Esophagus muscularis mucosa (tissue), 4 donors: ENCODE data around the gene TRPM6. TPM values are rescaled to one million over a fixed set of nuclear protein-coding genes. Genes with fewer than 3 reads are reported as not detected.

ENCODE experiments used
- DNase-seq: peaks from one replicate; pipeline ENCODE4 v3.0.0-alpha.2; 2017; ENCODE audit errors: extremely low spot score
- H3K27ac ChIP-seq, 4 donors: fragments of 200-600 bp; sonication (generic); replicated peaks in 1 of 4; 1 replicate in 3 of 4; 2 replicates in 1 of 4; pipeline ENCODE4 v1.5.1; 2016 to 2019; ENCODE audit warnings: mild to moderate bottlenecking in 1 of 4
- H3K27me3 ChIP-seq, 4 donors: fragments of 200-600 bp; sonication (generic); one replicate each; pipeline versions ENCODE4 v1.5.1 to v1.6.0; 2016 to 2019
- H3K36me3 ChIP-seq, 4 donors: fragments of 200-600 bp; sonication (generic); one replicate each; pipeline ENCODE4 v1.5.1; 2016 to 2019
- H3K4me1 ChIP-seq, 4 donors: fragments of 200-600 bp; sonication (generic); one replicate each; pipeline ENCODE4 v1.5.1; 2016 to 2019
- H3K4me3 ChIP-seq, 4 donors: fragments of 200-600 bp; sonication (generic); 1 replicate in 2 of 4; 2 replicates in 2 of 4; pipeline ENCODE4 v1.5.1; 2016 to 2019; ENCODE audit warnings: mild to moderate bottlenecking in 4 of 4, moderate library complexity in 1 of 4
- H3K9me3 ChIP-seq, 4 donors: fragments of 200-600 bp; sonication (generic); 1 replicate in 3 of 4; 2 replicates in 1 of 4; pipeline ENCODE4 v1.5.1; 2016 to 2019
- EP300 ChIP-seq: sonication (generic); formaldehyde crosslinking; IDR thresholded peaks from one replicate; pipeline ENCODE4 v1.6.1; 2017; ENCODE audit warnings: antibody characterized with exemption
- POLR2A ChIP-seq: fragments of 450-650 bp; IDR thresholded peaks from one replicate; pipeline ENCODE4 v1.6.1; 2017; ENCODE audit warnings: antibody characterized with exemption, moderate library complexity, mild to moderate bottlenecking, low read depth
- POLR2AphosphoS5 ChIP-seq, 2 donors: sonication (generic); formaldehyde crosslinking; IDR thresholded peaks; one replicate each; pipeline ENCODE4 v1.6.1; 2017; ENCODE audit warnings: antibody characterized with exemption in 2 of 2
- WGBS: methylation state at CpG from one replicate; pipeline ENCODE4 v1.1.5; 2018; 5-methylcytosine and 5-hydroxymethylcytosine counted together
- intact Hi-C: fragments of 100-400 bp; cut with DNase I; formaldehyde crosslinking; loops from one replicate; pipeline ENCODE4 v1.15.1; 2023
- total RNA-seq, 4 donors: library from RNA; depleted of rRNA; stranded (reverse); fragments of >200 nt; gene quantifications; one replicate each; pipeline versions ENCODE4 v1.1.0 to v1.2.1, GENCODE V29; 2016
- TF ChIP-seq, protein P1 (sequence below), 3 experiments: fragments of 200-600 bp in 2 of 3; fragments of 450-650 bp in 1 of 3; sonication (generic) in 2 of 3; IDR thresholded peaks; one replicate each; pipeline ENCODE4 v1.5.1; 2017 to 2019; ENCODE audit warnings: antibody characterized with exemption in 3 of 3, mild to moderate bottlenecking in 2 of 3, moderate library complexity in 1 of 3

The TRPM6 gene
- total RNA-seq, 4 donors from 2014 or later = 0.52 to 1.8 (median 1.2) TPM

DNA sequence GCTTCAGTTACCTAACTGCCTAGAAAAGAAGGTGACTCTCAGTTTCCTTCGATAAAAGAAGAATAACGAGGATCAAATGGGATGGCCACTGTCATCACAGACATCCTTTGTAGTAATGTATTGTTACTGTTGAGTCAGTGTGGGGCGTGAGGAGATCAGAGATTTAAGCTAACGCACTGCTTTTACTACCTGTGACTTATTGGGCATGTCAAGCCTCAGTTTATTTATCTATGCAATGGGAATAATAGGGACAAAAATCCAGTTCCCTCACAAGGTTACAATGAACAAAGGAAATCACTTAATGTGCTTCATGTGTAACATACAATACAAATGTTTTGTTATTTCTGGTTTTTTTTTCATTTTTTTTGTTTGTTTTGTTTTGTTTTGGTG, 255 bp upstream of the TRPM6 start:
- H3K4me1 ChIP-seq = peaks cover 7 to 18% (median 16%) of the 10 kb centered on the region in 4 donors
- H3K9me3 ChIP-seq = no peaks in the 10 kb centered on the region
- H3K27ac ChIP-seq = peak overlapping the region in 3 of 4 donors; percentile 66 to 75 (median 74)
- no peak for TF ChIP-seq POLR2AphosphoS5 (IDR thresholded peaks at IDR 0.05)
- TF ChIP-seq, protein P1, sequence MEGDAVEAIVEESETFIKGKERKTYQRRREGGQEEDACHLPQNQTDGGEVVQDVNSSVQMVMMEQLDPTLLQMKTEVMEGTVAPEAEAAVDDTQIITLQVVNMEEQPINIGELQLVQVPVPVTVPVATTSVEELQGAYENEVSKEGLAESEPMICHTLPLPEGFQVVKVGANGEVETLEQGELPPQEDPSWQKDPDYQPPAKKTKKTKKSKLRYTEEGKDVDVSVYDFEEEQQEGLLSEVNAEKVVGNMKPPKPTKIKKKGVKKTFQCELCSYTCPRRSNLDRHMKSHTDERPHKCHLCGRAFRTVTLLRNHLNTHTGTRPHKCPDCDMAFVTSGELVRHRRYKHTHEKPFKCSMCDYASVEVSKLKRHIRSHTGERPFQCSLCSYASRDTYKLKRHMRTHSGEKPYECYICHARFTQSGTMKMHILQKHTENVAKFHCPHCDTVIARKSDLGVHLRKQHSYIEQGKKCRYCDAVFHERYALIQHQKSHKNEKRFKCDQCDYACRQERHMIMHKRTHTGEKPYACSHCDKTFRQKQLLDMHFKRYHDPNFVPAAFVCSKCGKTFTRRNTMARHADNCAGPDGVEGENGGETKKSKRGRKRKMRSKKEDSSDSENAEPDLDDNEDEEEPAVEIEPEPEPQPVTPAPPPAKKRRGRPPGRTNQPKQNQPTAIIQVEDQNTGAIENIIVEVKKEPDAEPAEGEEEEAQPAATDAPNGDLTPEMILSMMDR (IDR thresholded peaks at IDR 0.05) = no peak
- no peak for TF ChIP-seq POLR2A
- no peak for TF ChIP-seq EP300
- intact Hi-C loops = no loop called here
- H3K4me3 ChIP-seq = peak overlapping the region; percentile 57 to 77 (median 64)
- peaks cover 0 to 16% (median 0%) of the 10 kb centered on the region in 4 donors for H3K27me3 ChIP-seq
- no peak for DNase-seq
- 84% methylated on average over 4 of the region's 4 CpGs for WGBS
- H3K36me3 ChIP-seq = no peaks in the 10 kb centered on the region

DNA sequence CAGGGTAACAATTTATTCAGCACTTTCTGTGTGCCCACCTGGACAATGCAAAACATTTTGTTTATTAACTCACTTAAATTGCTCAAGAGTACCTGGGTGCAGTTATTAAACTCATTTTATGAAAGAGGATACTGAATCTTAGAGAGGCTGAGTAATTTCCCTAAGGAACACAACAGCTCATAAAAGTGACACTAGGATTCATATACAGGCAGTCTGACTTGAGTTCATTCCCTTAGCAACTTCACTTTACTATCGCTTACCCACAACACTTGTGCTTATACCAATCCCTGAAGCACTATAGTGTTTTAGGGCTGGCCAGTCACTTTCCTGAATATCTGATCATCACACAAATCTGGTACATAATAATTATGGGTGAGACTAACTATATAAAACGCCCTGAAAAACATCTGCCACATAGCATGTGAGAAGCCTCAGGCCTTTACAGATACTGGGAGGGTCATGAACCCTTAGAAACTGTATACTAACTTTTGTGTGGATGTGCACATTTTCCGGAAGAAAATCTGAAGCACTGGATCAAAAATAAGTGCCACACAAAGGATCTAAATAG, 11.3 kb downstream of the TRPM6 start:
- H3K4me3 ChIP-seq = no peak overlapping the region
- H3K9me3 ChIP-seq = peaks cover 0 to 22% (median 19%) of the 10 kb centered on the region in 4 donors
- H3K27ac ChIP-seq = no peak overlapping the region
- DNase-seq = no peak
- no peaks in the 10 kb centered on the region for H3K36me3 ChIP-seq
- no peaks in the 10 kb centered on the region for H3K4me1 ChIP-seq
- no peak for TF ChIP-seq EP300
- TF ChIP-seq POLR2AphosphoS5 (IDR thresholded peaks at IDR 0.05) = no peak
- no peak for TF ChIP-seq POLR2A
- TF ChIP-seq, protein P1 (IDR thresholded peaks at IDR 0.05) = no peak
- H3K27me3 ChIP-seq = peaks cover 0 to 6% (median 0%) of the 10 kb centered on the region in 4 donors
- intact Hi-C loops = no loop called here
- 73% methylated on average over 3 of the region's 3 CpGs for WGBS

DNA sequence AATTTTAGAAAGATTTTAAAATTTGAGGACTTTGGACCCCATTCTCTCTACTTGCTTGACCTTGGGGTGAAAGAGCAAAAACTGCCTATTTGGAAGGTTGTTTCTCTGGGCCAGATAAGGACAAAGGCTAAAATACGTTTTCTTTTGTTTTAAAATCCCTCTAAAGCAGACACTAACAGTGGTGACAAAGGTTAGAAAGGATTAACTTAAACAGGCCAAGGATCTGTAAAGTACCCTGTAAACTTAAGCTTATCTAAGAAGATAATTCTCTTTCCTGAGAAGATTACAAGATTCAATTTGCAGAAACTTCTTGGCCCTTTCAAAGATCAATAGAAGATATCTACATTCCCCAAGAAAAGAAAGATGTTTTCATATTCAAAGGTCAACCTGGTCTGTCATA, 12.1 kb downstream of the TRPM6 start:
- TF ChIP-seq, protein P1 (IDR thresholded peaks at IDR 0.05) = no peak
- TF ChIP-seq EP300 (no peak), POLR2AphosphoS5 (IDR thresholded peaks at IDR 0.05) (no peak), POLR2A (no peak)
- no peaks in the 10 kb centered on the region for H3K4me1 ChIP-seq
- H3K4me3 ChIP-seq = no peak overlapping the region
- H3K9me3 ChIP-seq = peaks cover 0 to 22% (median 19%) of the 10 kb centered on the region in 4 donors
- WGBS = 65% methylated on average over 1 of the region's 1 CpG
- intact Hi-C loops = no loop called here
- H3K27ac ChIP-seq = no peak overlapping the region
- H3K27me3 ChIP-seq = peaks cover 0 to 3% (median 0%) of the 10 kb centered on the region in 4 donors
- DNase-seq = no peak
- no peaks in the 10 kb centered on the region for H3K36me3 ChIP-seq

DNA sequence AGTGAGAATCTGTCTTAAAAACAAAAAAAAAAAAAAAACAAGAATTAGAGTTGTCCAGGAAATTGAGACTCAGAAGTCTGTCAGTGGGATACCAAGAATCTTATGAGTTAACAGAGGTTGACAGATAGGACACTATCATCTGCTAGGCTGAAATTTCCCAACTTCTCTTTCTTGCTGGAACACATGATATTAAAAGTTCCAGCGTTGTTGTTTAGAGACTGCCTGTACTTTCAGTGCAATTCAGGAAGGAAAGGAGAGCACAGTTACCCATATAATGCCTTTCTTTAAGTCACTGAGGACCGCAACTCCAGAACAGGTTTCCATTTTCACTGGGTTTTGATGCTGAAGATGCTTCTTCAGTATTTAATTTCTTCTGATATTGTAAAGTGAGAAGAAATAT, 13.5 kb downstream of the TRPM6 start:
- peaks cover 0 to 13% (median 11%) of the 10 kb centered on the region in 4 donors for H3K9me3 ChIP-seq
- no peaks in the 10 kb centered on the region for H3K27me3 ChIP-seq
- TF ChIP-seq POLR2A (no peak), EP300 (no peak), POLR2AphosphoS5 (IDR thresholded peaks at IDR 0.05) (no peak)
- TF ChIP-seq, protein P1 (IDR thresholded peaks at IDR 0.05) = no peak
- H3K4me3 ChIP-seq = no peak overlapping the region
- no peak for DNase-seq
- H3K4me1 ChIP-seq = no peaks in the 10 kb centered on the region
- intact Hi-C loops = no loop called here
- no peaks in the 10 kb centered on the region for H3K36me3 ChIP-seq
- H3K27ac ChIP-seq = no peak overlapping the region
- WGBS = 60% methylated on average over 2 of the region's 2 CpGs
